ENCODE results near the gene E2F7.
"Not testable (repeated sequence)": the region's sequence is repeated elsewhere in the genome, so short reads cannot be mapped to it uniquely, and the experiment has no call there.

The E2F7 gene, protein sequence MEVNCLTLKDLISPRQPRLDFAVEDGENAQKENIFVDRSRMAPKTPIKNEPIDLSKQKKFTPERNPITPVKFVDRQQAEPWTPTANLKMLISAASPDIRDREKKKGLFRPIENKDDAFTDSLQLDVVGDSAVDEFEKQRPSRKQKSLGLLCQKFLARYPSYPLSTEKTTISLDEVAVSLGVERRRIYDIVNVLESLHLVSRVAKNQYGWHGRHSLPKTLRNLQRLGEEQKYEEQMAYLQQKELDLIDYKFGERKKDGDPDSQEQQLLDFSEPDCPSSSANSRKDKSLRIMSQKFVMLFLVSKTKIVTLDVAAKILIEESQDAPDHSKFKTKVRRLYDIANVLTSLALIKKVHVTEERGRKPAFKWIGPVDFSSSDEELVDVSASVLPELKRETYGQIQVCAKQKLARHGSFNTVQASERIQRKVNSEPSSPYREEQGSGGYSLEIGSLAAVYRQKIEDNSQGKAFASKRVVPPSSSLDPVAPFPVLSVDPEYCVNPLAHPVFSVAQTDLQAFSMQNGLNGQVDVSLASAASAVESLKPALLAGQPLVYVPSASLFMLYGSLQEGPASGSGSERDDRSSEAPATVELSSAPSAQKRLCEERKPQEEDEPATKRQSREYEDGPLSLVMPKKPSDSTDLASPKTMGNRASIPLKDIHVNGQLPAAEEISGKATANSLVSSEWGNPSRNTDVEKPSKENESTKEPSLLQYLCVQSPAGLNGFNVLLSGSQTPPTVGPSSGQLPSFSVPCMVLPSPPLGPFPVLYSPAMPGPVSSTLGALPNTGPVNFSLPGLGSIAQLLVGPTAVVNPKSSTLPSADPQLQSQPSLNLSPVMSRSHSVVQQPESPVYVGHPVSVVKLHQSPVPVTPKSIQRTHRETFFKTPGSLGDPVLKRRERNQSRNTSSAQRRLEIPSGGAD

DNA sequence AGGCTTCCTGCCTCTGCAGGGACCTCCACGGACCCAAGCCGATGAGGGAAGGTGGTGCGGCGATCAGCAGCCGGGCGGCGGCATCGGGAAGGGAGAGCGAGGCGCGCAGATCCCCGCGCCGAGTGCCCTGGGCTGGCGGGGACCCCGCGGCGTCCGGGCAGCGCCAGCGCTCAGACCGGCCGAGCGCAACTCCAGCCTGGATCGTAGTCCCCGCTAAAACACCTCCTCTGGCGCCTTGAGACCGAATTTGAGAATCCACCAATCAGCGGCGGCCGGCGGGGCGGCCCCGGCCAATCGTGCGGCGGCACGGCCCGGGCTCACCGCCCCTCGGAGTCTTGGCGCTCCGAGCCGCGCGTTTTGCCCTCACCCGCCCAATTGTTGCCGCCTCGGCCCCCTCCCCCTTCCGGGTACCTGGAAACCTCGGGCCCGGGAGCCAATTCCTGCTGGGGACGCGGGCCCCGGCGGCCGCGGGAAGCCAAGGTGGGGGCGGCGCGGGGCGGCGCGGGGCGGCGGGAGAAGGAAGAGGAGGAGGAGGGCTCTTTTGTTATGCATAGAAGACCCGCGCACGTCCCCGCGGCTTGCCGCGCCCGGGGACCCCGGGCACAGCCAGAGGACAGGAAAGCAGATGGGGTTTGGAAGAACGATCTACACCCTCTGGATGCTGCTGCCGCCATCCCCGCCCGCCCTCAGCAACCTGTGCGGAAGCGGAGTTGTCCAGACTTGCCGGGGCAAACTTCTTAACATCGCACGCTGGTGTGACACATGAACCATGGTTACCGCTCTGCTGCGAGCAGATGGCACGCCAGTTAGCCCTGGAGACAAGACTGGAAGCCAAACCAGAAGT is at the start of gene E2F7:
Gene E2F7, minus strand, starts transcription at position 209 of the 844 bp plus-strand sequence. CDS start 934 bp downstream, outside the sequence.
- peak; percentile 92 for DNase-seq (ENCODE audit: low spot score)

DNA sequence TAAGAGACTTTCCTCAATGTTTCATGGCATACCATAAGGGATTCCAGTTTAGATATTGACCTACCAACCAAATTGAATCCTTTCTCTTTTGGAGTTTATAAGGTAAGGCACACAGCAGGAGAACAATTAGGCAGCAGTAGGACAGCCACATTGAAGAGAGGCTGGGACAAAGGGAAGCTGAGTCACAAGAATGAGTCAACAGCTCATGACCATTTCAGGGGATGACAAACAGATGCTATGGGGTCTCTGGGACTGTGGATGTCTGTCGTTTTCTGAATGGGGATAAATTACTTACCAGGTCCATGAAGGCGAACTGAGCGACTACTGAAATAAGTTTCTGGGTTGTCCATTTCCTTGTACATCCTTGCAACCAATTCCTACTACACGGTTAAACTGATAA is 48.6 kb upstream of the E2F7 start:
- DNase-seq (ENCODE audit: low spot score): peak; percentile 47

DNA sequence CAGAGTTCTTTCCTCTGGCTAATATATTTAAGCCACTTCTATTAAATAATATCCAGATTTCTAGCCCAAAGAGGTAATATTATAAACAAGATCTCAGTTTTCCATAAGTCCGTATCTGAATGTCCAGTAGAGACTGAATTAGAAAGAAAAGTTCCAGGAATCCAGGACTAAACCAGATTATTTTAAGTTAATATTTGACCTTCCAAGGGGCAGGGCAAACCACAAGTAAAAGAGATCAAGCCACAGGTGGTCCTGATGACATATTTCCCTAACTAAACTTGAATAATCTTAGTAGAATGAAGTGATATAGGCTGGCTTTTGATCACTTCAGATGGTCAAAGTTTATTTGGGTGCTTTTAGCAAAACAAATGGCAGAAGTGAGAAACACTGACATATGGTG is 43.3 kb upstream of the E2F7 start:
- DNase-seq (ENCODE audit: low spot score): no peak

- DNase-seq (ENCODE audit: low spot score): no peak
These were observed 41.8 kb upstream of the E2F7 start for GRCh38 chr12:77107121-77107520.

GRCh38 chr12:77104792-77105191 is 39.4 kb upstream of the E2F7 start:
- DNase-seq (ENCODE audit: low spot score): peak; percentile 66

GRCh38 chr12:77104286-77104685 is 38.9 kb upstream of the E2F7 start:
- DNase-seq (ENCODE audit: low spot score): no peak

GRCh38 chr12:77102691-77103090 is 37.3 kb upstream of the E2F7 start:
- DNase-seq (ENCODE audit: low spot score): peak; percentile 76

DNA sequence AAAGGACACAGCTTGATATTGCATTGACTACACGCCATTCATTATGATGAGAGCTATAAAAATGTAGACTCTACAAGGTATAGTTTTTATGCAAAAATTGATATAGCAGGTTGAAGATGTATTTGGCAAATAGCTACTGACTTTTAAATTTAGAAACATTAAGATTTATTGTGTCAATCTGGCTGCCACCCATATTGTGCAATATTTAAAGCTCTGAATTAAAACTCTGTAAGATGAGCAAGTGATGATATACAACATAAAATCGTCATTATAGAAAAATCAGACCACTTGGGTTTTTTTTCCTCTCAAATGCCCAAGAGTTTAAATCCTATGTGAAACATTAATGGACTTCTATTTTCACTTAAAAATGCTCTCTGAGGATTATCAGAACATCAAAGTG is 36.8 kb upstream of the E2F7 start:
- DNase-seq (ENCODE audit: low spot score): no peak

DNA sequence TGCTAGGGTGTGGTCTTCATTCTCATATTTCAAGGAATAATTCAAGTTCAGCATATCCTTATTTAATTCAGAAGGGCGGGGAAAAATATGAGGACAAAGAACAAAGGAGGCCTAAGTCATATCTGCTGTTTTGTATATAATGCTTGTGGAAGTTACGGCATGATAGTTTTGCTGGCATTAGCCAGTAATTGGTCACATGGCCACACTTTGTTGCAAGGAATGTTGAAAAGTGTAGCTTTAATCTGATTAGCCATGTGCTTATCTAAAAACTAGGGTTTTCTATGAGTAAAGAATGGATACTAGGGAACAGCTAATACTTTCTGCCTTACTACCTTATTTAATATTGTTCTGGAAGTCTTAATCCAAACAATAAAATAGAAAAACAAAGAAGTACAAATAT is 34.4 kb upstream of the E2F7 start:
- DNase-seq (ENCODE audit: low spot score): no peak

DNA sequence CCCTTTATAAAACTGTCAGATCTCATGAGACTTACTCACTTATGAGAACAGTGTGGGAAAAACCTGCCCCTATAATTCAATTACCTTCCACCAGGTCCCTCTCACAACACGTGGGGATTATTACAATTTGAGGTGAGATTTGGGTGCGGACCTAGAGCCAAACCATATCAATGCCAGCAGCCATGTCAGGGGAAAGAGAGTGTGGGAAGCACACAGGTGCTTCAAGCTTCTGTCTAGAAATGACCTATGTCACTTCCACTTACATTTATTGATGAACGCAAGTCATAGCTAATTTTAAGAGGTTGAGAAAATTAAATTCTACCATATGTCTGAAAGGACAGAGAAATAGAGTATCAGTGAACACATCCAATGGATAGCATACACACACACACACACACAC is 32.5 kb upstream of the E2F7 start:
- no peak for DNase-seq (ENCODE audit: low spot score)

DNA sequence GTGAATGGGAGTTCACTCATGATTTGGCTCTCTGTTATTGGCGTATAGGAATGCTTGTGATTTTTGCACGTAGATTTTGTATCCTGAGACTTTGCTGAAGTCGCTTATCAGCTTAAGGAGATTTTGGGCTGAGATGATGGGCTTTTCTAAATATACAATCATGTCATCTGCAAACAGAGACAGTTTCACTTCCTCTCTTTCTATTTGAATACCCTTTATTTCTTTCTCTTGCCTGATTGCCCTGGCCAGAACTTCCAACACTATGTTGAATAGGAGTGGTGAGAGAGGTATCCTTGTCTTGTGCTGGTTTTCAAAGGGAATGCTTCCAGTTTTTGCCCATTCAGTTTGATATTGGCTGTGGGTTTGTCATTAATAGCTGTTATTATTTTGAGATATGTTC is 26.9 kb upstream of the E2F7 start:
- not testable (repeated sequence) for DNase-seq (ENCODE audit: low spot score)

- DNase-seq (ENCODE audit: low spot score): no peak
These were observed 24.4 kb upstream of the E2F7 start for GRCh38 chr12:77089686-77090220.

- DNase-seq (ENCODE audit: low spot score): peak; percentile 24
These were observed 22.1 kb upstream of the E2F7 start for GRCh38 chr12:77087427-77087826.

DNA sequence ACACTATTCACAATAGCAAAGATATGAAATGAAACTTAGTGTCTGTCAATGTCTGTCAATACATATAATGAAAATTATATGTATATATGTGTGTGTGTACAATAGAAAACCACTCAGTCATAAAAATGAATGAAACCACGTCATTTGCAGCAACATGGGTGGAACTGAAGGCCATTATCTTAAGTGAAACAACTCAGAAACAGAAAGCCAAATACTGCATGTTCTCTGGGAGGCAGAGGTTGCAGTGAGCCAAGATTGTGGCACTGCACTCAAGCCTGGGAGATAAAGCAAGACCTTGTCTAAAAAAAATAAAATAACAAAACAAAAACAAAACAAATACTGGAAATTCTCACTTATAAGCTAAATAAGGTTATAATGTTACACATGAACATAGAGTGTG is 16.7 kb upstream of the E2F7 start:
- no peak for DNase-seq (ENCODE audit: low spot score)

DNA sequence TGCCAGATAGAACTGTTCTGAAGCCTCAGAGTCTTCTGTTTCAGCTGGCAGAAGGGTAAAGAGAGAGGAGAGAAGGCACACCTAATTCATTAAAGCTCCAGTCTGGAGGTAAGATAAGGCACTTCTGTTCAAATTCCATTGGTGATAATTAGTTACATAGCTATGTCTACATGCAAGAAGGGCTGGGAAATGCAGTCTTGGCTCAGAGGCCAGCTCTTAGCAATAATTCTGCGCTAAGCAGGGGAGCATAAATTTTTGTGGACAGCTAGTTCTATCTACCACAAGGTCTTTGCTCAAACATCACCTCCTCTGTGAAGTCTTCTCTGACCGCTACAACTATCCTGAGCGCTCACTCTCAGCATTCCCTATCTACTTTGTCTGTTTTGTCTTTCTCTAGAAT is 14.3 kb upstream of the E2F7 start:
- no peak for DNase-seq (ENCODE audit: low spot score)

GRCh38 chr12:77078231-77078630 is 12.9 kb upstream of the E2F7 start:
- DNase-seq (ENCODE audit: low spot score): no peak

DNA sequence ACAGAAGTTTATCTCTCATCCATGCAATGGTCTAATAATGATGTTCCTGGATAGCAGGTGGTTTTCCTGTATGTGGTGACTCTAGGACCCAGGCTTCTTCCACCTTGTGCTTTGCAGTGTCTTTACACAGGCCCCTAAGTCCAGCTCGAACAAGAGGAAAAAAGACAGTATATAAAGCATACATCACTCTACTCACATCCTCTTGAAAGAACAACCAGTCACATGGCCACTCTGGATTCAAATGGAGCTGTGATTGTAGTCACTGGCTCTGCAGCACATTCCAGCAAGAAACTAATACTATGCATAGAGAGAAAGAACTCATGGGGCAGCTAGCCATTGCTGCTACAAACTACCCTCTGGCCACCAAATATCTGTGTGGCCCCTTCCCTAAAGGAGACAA is 11.5 kb upstream of the E2F7 start:
- no peak for DNase-seq (ENCODE audit: low spot score)

GRCh38 chr12:77073894-77074293 is 8.5 kb upstream of the E2F7 start:
- DNase-seq (ENCODE audit: low spot score): not testable (repeated sequence)

- DNase-seq (ENCODE audit: low spot score): no peak
These were observed 7.6 kb upstream of the E2F7 start for GRCh38 chr12:77072833-77073495.

DNA sequence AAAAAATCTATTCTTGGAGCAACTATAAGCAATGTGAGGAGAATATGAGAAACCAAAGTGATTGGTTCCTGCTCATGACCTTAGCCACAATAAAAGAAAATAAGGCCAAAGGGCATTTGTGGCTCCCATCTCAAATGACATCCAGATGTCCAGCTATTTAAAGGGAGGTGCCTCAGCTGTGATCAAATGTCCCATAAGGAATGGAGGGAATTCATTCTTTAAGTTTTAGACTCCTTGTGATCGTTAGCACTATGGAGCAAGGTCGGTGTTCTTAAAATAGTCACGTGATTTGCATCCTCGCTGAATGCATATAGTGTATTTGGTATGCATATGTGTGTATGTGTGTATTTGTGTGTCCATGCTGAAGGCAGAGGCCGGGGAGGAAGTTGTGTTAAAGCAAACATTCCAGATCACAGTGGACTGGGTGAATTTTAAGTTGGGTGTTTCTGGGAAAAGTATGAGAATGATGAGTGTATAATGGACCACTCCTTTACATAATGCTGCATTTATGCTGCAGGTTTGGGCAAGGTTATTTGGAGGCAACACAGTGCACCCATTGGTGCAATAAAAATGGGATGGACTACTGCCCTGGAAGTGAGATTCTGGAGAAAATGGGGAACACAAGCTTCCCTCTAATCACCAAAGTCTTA is 5.6 kb upstream of the E2F7 start:
- DNase-seq (ENCODE audit: low spot score): no peak

GRCh38 chr12:77070382-77070781 is 5.0 kb upstream of the E2F7 start:
- no peak for DNase-seq (ENCODE audit: low spot score)

Data from RKO (cell line).